ENCODE data around the gene HTR1E.
"Not testable (repeated sequence)": the region's sequence is repeated elsewhere in the genome, so short reads cannot be mapped to it uniquely, and the experiment has no call there.

Gene HTR1E

DNA sequence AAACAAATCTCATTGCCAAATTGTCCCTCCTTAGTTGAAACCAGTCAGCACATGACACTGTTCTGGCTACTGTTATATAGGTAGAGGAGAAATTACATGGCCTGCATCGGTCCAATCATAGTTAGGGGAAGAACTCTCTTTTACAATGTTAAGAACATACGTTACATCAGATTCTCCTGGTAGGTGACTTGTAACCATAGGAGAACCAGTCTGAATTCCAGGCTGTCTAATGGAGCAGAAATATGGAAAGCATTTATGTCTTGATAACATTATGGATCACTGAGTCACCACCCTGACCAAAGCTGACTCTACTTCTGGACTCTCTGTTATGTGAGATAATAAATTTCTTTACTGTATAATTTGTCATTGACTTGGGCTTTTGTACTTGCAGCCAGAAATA lies 40.9 kb downstream of the HTR1E start:
- DNase-seq = no peak

GRCh38 chr6:87001494-87001893 lies 64.2 kb downstream of the HTR1E start:
- no peak for DNase-seq

GRCh38 chr6:87002391-87002790 lies 65.1 kb downstream of the HTR1E start:
- not testable (repeated sequence) for DNase-seq

DNA sequence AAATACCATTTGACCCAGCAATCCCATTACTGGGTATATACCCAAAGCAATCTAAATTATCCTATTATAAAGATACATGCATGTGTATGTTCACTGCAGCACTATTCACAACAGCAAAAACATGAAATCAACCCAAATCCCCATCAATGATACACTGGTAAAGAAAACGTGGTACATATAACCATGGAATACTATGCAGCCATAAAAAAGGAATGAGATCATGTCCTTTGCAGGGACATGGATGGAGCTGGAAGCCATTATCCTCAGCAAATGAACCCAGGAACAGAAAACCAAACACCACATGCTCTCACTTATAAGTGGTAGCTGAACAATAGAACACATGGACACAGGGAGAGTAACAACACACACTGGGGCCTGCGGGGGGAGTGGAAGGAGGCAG lies 69.2 kb downstream of the HTR1E start:
- DNase-seq = not testable (repeated sequence)

DNA sequence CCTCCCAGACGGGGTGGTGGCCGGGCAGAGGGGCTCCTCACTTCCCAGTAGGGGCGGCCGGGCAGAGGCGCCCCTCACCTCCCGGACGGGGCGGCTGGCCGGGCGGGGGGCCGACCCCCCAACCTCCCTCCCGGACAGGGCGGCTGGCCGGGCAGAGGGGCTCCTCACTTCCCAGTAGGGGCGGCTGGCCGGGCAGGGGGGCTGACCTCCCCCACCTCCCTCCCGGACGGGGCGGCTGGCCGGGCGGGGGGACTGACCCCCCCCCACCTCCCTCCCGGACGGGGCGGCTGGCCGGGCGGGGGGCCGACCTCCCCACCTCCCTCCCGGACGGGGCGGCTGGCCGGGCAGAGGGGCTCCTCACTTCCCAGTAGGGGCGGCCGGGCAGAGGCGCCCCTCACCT lies 72.3 kb downstream of the HTR1E start:
- not testable (repeated sequence) for DNase-seq

GRCh38 chr6:87012035-87012434 lies 74.7 kb downstream of the HTR1E start:
- DNase-seq = no peak

DNA sequence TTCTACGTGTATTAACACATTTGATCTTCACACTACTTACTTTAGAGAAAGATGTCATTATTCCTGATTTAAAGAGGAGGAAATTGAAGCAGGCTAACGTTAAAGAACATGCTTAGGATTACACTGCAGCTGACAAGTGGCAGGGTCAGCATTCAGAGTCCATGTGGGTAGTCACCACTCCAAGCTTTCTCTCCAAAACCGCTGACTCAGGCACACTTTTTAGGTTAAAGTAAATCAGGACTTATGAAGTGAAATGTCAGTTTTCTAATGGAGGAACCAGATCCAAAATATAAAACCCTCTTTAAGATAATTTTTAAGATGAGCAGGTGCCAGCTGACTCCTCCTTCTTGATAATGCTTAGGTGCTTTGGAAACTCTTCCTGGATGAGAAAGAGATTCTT lies 75.4 kb downstream of the HTR1E start:
- no peak for DNase-seq

DNA sequence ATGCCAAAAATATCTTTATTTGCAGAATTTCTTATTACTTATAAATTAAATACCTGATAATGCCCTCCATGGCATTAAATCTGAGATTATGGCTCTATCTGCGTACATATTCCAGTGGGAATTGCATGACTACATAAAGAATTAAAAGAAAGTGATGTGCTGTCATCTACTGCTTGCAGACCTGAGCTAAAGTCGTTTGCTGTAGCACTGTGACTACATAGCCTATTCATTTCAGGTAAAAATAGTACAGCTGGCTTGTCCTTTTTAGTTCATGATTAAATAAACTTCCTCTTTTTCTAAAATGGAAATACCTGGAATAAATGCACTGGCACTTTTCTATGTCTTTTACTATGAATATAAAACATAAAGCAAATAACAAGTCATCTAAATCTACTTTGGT lies 79.4 kb downstream of the HTR1E start:
- no peak for DNase-seq

GRCh38 chr6:87027021-87027420 lies 89.7 kb downstream of the HTR1E start:
- no peak for DNase-seq

GRCh38 chr6:87029711-87030314 lies 92.5 kb downstream of the HTR1E start:
- DNase-seq = no peak

DNA sequence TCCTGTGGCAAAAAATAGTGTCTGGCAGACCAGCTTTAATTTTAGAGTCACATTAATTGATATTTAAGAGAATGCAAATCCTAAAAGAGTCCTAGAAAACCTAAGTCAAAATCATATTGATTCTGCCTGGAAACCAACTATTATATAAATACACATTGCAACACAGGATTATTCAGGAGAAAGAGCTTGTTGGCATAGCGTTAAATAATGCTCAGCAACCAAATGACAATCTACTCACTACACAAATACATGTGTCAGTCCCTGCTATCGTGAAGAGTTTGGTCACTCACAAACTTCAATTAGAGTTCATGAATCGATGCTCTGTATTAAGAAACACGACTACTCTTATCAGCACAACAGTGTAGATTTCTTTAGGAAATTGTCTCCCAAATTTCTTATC lies 103.4 kb downstream of the HTR1E start:
- no peak for DNase-seq

DNA sequence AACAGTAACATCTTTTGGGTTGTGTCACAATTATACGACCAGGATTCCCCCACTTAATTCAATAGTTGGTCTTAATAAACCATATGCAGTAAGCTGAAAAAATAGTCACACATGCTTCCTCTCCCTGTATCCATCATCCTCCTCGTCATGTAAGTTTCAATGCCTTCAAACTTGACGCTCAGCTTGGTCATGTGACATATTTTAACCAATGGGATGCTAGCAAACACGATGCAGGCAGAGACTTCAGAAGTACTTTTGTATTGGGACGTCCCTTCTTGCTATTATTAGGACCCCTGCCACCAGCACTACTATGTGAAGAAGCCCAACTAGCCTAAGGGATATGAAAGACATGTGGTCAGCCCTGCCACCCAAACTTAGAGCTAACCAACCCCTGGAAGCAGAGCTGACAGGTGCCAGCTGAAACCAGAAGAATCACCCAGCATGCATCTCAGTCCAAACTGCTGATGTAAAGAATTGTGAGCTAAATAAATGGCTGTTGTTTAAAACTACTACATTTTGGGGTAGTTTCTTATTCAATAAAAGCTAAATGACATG lies 108.3 kb downstream of the HTR1E start:
- no peak for DNase-seq

- no peak for DNase-seq
Measured at GRCh38 chr6:87049779-87050178, 112.5 kb downstream of the HTR1E start.

DNA sequence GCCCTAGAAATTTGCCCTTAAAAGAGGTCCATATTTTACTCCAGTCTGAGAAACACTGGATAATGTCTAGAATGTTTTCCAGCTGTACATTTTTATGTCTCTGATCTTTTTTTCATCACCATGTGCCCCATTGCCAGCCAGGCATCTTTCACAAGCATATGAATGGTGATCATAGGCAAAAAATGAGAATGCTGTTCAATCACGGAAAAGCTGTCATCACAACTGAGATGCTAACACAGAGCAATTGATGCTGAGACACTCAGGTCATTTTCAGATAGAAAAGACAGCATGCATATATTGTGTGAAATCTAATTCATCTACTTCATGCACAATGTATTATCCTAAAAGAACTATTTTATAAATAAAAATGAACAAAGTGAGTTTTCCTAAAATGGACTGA lies 116.0 kb downstream of the HTR1E start:
- no peak for DNase-seq

- DNase-seq = no peak
Measured at GRCh38 chr6:87054143-87054833, 117.0 kb downstream of the HTR1E start.

- no peak for DNase-seq
Measured at GRCh38 chr6:87059943-87060342, 122.6 kb downstream of the HTR1E start.

DNA sequence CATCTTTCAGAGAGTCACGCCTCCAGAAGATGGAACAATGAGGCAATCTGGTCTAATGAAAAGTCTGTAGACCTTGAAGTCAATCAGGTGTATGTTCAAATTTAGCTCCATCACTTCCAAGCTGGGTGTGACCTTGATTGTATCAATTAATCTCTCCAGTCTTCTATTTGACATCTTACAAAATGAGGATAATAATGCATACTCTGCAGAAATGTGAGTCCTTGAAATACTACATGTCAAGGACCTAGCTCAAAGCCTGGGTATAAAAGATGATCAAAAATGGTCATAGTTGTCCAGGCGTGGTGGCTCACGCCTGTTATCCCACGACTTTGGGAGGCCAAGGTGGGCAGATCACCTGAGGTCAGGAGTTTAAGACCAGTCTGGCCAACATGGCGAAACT lies 127.8 kb downstream of the HTR1E start:
- no peak for DNase-seq
